Esophagus muscularis mucosa (tissue), 4 donors: Measurements from ENCODE around the gene TMEM185B. TPM values are rescaled to one million over a fixed set of nuclear protein-coding genes. Genes with fewer than 3 reads are reported as not detected.

Experiments used
- DNase-seq: peaks from one replicate; pipeline ENCODE4 v3.0.0-alpha.2; 2017; ENCODE audit errors: extremely low spot score
- H3K27ac ChIP-seq, 4 donors: fragments of 200-600 bp; sonication (generic); replicated peaks in 1 of 4; 1 replicate in 3 of 4; 2 replicates in 1 of 4; pipeline ENCODE4 v1.5.1; 2016 to 2019; ENCODE audit warnings: mild to moderate bottlenecking in 1 of 4
- H3K27me3 ChIP-seq, 4 donors: fragments of 200-600 bp; sonication (generic); one replicate each; pipeline versions ENCODE4 v1.5.1 to v1.6.0; 2016 to 2019
- H3K36me3 ChIP-seq, 4 donors: fragments of 200-600 bp; sonication (generic); one replicate each; pipeline ENCODE4 v1.5.1; 2016 to 2019
- H3K4me1 ChIP-seq, 4 donors: fragments of 200-600 bp; sonication (generic); one replicate each; pipeline ENCODE4 v1.5.1; 2016 to 2019
- H3K4me3 ChIP-seq, 4 donors: fragments of 200-600 bp; sonication (generic); 1 replicate in 2 of 4; 2 replicates in 2 of 4; pipeline ENCODE4 v1.5.1; 2016 to 2019; ENCODE audit warnings: mild to moderate bottlenecking in 4 of 4, moderate library complexity in 1 of 4
- H3K9me3 ChIP-seq, 4 donors: fragments of 200-600 bp; sonication (generic); 1 replicate in 3 of 4; 2 replicates in 1 of 4; pipeline ENCODE4 v1.5.1; 2016 to 2019
- CTCF ChIP-seq, 3 experiments: fragments of 200-600 bp in 2 of 3; fragments of 450-650 bp in 1 of 3; sonication (generic) in 2 of 3; IDR thresholded peaks; one replicate each; pipeline ENCODE4 v1.5.1; 2017 to 2019; ENCODE audit warnings: antibody characterized with exemption in 3 of 3, mild to moderate bottlenecking in 2 of 3, moderate library complexity in 1 of 3
- EP300 ChIP-seq: sonication (generic); formaldehyde crosslinking; IDR thresholded peaks from one replicate; pipeline ENCODE4 v1.6.1; 2017; ENCODE audit warnings: antibody characterized with exemption
- POLR2A ChIP-seq: fragments of 450-650 bp; IDR thresholded peaks from one replicate; pipeline ENCODE4 v1.6.1; 2017; ENCODE audit warnings: antibody characterized with exemption, moderate library complexity, mild to moderate bottlenecking, low read depth
- POLR2AphosphoS5 ChIP-seq, 2 donors: sonication (generic); formaldehyde crosslinking; IDR thresholded peaks; one replicate each; pipeline ENCODE4 v1.6.1; 2017; ENCODE audit warnings: antibody characterized with exemption in 2 of 2
- WGBS: methylation state at CpG from one replicate; pipeline ENCODE4 v1.1.5; 2018; 5-methylcytosine and 5-hydroxymethylcytosine counted together
- intact Hi-C: fragments of 100-400 bp; cut with DNase I; formaldehyde crosslinking; loops from one replicate; pipeline ENCODE4 v1.15.1; 2023
- total RNA-seq, 4 donors: library from RNA; depleted of rRNA; stranded (reverse); fragments of >200 nt; gene quantifications; one replicate each; pipeline versions ENCODE4 v1.1.0 to v1.2.1, GENCODE V29; 2016

Gene TMEM185B
- total RNA-seq, 4 donors from 2014 or later = 21.6 to 33.8 (median 31.9) TPM

GRCh38 chr2:120189189-120189588, 34.0 kb downstream of the TMEM185B start:
- H3K27me3 ChIP-seq = no peaks in the 10 kb centered on the region
- H3K9me3 ChIP-seq = peaks cover 0 to 17% (median 4%) of the 10 kb centered on the region in 4 donors
- 78% methylated on average over 1 of the region's 1 CpG for WGBS
- no peak for TF ChIP-seq CTCF (IDR thresholded peaks at IDR 0.05)
- no peak for TF ChIP-seq POLR2AphosphoS5 (IDR thresholded peaks at IDR 0.05)
- no peak for TF ChIP-seq EP300
- TF ChIP-seq POLR2A = no peak
- no peaks in the 10 kb centered on the region for H3K36me3 ChIP-seq
- H3K27ac ChIP-seq = no peak overlapping the region
- intact Hi-C loops = no loop called here
- no peak for DNase-seq
- H3K4me1 ChIP-seq = no peaks in the 10 kb centered on the region
- no peak overlapping the region for H3K4me3 ChIP-seq

- intact Hi-C loops = no loop called here
Observed at GRCh38 chr2:120182019-120182560, 41.1 kb downstream of the TMEM185B start.

GRCh38 chr2:120180066-120180465, 43.1 kb downstream of the TMEM185B start:
- DNase-seq = no peak
- intact Hi-C loops = no loop called here
- H3K9me3 ChIP-seq = no peaks in the 10 kb centered on the region
- no peak overlapping the region for H3K27ac ChIP-seq
- WGBS = no CpG with 5 or more reads among the region's 3 CpGs
- no peaks in the 10 kb centered on the region for H3K27me3 ChIP-seq
- TF ChIP-seq POLR2A (no peak), CTCF (IDR thresholded peaks at IDR 0.05) (no peak), POLR2AphosphoS5 (IDR thresholded peaks at IDR 0.05) (no peak), EP300 (no peak)
- H3K4me3 ChIP-seq = no peak overlapping the region
- peaks cover 0 to 10% (median 0%) of the 10 kb centered on the region in 4 donors for H3K4me1 ChIP-seq
- H3K36me3 ChIP-seq = peaks cover 0 to 39% (median 7%) of the 10 kb centered on the region in 4 donors

More at GRCh38 chr2:120182019-120182560, 41.1 kb downstream of the TMEM185B start:
- no peak for DNase-seq
- Histone ChIP-seq H3K27me3 (no peaks in the 10 kb centered on the region), H3K4me1 (no peaks in the 10 kb centered on the region), H3K9me3 (no peaks in the 10 kb centered on the region), H3K36me3 (peaks cover 0 to 26% (median 3%) of the 10 kb centered on the region in 4 donors), H3K27ac (no peak overlapping the region), H3K4me3 (no peak overlapping the region)
- TF ChIP-seq CTCF (IDR thresholded peaks at IDR 0.05) (no peak), POLR2A (no peak), POLR2AphosphoS5 (IDR thresholded peaks at IDR 0.05) (no peak), EP300 (no peak)
- WGBS = 74% methylated on average over 5 of the region's 5 CpGs

GRCh38 chr2:120179396-120179795, 43.8 kb downstream of the TMEM185B start:
- WGBS = 97% methylated on average over 3 of the region's 3 CpGs
- intact Hi-C loops = loop anchor here (5.0 to 10.0 kb wide), 2 partner anchors 427 to 475 kb away; no protein-coding TSS in a partner anchor
- Histone ChIP-seq H3K9me3 (no peaks in the 10 kb centered on the region), H3K27ac (no peak overlapping the region), H3K36me3 (peaks cover 0 to 39% (median 7%) of the 10 kb centered on the region in 4 donors), H3K4me1 (peaks cover 6 to 10% (median 6%) of the 10 kb centered on the region in 4 donors), H3K4me3 (no peak overlapping the region), H3K27me3 (no peaks in the 10 kb centered on the region)
- no peak for DNase-seq
- no peak for TF ChIP-seq POLR2AphosphoS5 (IDR thresholded peaks at IDR 0.05)

- Histone ChIP-seq H3K4me1 (peaks cover 8 to 12% (median 9%) of the 10 kb centered on the region in 4 donors), H3K9me3 (no peaks in the 10 kb centered on the region), H3K27ac (no peak overlapping the region), H3K27me3 (no peaks in the 10 kb centered on the region), H3K36me3 (peaks cover 0 to 39% (median 7%) of the 10 kb centered on the region in 4 donors), H3K4me3 (no peak overlapping the region)
- 91% methylated on average over 6 of the region's 7 CpGs for WGBS
- no peak for DNase-seq
- TF ChIP-seq POLR2AphosphoS5 (IDR thresholded peaks at IDR 0.05) (no peak), CTCF (IDR thresholded peaks at IDR 0.05) (no peak), POLR2A (no peak), EP300 (no peak)
- intact Hi-C loops = loop anchor here (5.0 to 10.0 kb wide), 2 partner anchors 426 to 473 kb away; no protein-coding TSS in a partner anchor
Observed at GRCh38 chr2:120177973-120178372, 45.2 kb downstream of the TMEM185B start.
